Peyer's patch (tissue), 4 donors: ENCODE data around the gene GOLGA6L7. TPM values are rescaled to one million over a fixed set of nuclear protein-coding genes. Genes with fewer than 3 reads are reported as not detected.

ENCODE experiments used
- DNase-seq, 3 donors: peaks; one replicate each; pipeline ENCODE4 v3.0.0-alpha.2; 2017 to 2019
- H3K27ac ChIP-seq, 4 donors: fragments of 200-600 bp; sonication (generic); one replicate each; pipeline ENCODE4 v1.5.1; 2016 to 2019
- H3K27me3 ChIP-seq, 2 donors: fragments of 200-600 bp; sonication (generic); one replicate each; pipeline ENCODE4 v1.5.1; 2019
- H3K36me3 ChIP-seq, 3 donors: fragments of 200-600 bp; sonication (generic); one replicate each; pipeline ENCODE4 v1.5.1; 2016 to 2019
- H3K4me1 ChIP-seq, 4 donors: fragments of 200-600 bp; sonication (generic); one replicate each; pipeline ENCODE4 v1.5.1; 2016 to 2019
- H3K4me3 ChIP-seq, 4 donors: fragments of 200-600 bp; sonication (generic); 1 replicate in 3 of 4; 2 replicates in 1 of 4; pipeline ENCODE4 v1.5.1; 2016 to 2019; ENCODE audit warnings: mild to moderate bottlenecking in 1 of 4
- H3K9me3 ChIP-seq, 4 donors: fragments of 200-600 bp; sonication (generic); one replicate each; pipeline ENCODE4 v1.5.1; 2016 to 2019; ENCODE audit warnings: mild to moderate bottlenecking in 1 of 4
- CTCF ChIP-seq, 6 experiments: fragments of 450-650 bp in 4 of 6; fragments of 200-600 bp in 2 of 6; sonication (generic) in 1 of 6; IDR thresholded peaks; one replicate each; pipeline ENCODE4 v1.5.1; 2017 to 2019; ENCODE audit warnings: antibody characterized with exemption in 6 of 6, mild to moderate bottlenecking in 3 of 6, moderate library complexity in 1 of 6
- POLR2A ChIP-seq, 2 donors: fragments of 450-650 bp; IDR thresholded peaks; one replicate each; pipeline ENCODE4 v1.5.1; 2017; ENCODE audit warnings: antibody characterized with exemption in 2 of 2, mild to moderate bottlenecking in 2 of 2, moderate library complexity in 2 of 2
- total RNA-seq, 4 donors: library from RNA; depleted of rRNA; stranded (reverse); fragments of >200 nt; gene quantifications; one replicate each; pipeline ENCODE4 v1.1.0, GENCODE V29; 2016

GOLGA6L7 gene
- total RNA-seq, 4 donors from 2014 or later, result not detected

GRCh38 chr15:28885630-28886430 lies 37.4 kb upstream of the GOLGA6L7 start, which contains the start of gene APBA2:
TSS of gene APBA2 (plus strand) at chr15:28885974. CDS start at chr15:29053885, 167,911 bp downstream.
- peak within 1 kb of the TSS in 3 of 4 donors; percentile 22 to 65 (median 43) for H3K27ac ChIP-seq
- peaks cover 0 to 7% (median 0%) of the 10 kb centered on the region in 4 donors for H3K4me1 ChIP-seq
- H3K4me3 ChIP-seq, result peak within 1 kb of the TSS; percentile 33 to 61 (median 53)
- no peak for DNase-seq
- no peaks in the 10 kb centered on the region for H3K9me3 ChIP-seq
- H3K36me3 ChIP-seq, result no peaks in the 10 kb centered on the region
- no peak for TF ChIP-seq CTCF (IDR thresholded peaks at IDR 0.05)
- TF ChIP-seq POLR2A (IDR thresholded peaks at IDR 0.05), result no peak
- H3K27me3 ChIP-seq, result peaks cover 0 to 7% of the 10 kb centered on the region in 2 donors

- Histone ChIP-seq H3K4me3 (peak overlapping the region; percentile 33 to 61 (median 53)), H3K27me3 (peaks cover 0 to 7% of the 10 kb centered on the region in 2 donors), H3K9me3 (no peaks in the 10 kb centered on the region), H3K4me1 (peaks cover 0 to 7% (median 0%) of the 10 kb centered on the region in 4 donors), H3K36me3 (no peaks in the 10 kb centered on the region), H3K27ac (peak overlapping the region in 2 of 4 donors; percentile 43 to 65)
- DNase-seq, result no peak
- TF ChIP-seq POLR2A (IDR thresholded peaks at IDR 0.05), result no peak
- TF ChIP-seq CTCF (IDR thresholded peaks at IDR 0.05), result no peak
Measured at GRCh38 chr15:28885128-28885629, 36.7 kb upstream of the GOLGA6L7 start.

GRCh38 chr15:28884151-28884940 lies 35.9 kb upstream of the GOLGA6L7 start:
- no peak for DNase-seq
- TF ChIP-seq CTCF (IDR thresholded peaks at IDR 0.05), result no peak
- no peak for TF ChIP-seq POLR2A (IDR thresholded peaks at IDR 0.05)
- no peak overlapping the region for H3K4me3 ChIP-seq
- H3K4me1 ChIP-seq, result peaks cover 0 to 7% (median 0%) of the 10 kb centered on the region in 4 donors
- peaks cover 0 to 7% of the 10 kb centered on the region in 2 donors for H3K27me3 ChIP-seq
- no peaks in the 10 kb centered on the region for H3K9me3 ChIP-seq
- H3K27ac ChIP-seq, result no peak overlapping the region
- H3K36me3 ChIP-seq, result no peaks in the 10 kb centered on the region

- H3K4me1 ChIP-seq, result peaks cover 0 to 4% (median 0%) of the 10 kb centered on the region in 4 donors
- no peaks in the 10 kb centered on the region for H3K36me3 ChIP-seq
- TF ChIP-seq CTCF (IDR thresholded peaks at IDR 0.05) (no peak), POLR2A (IDR thresholded peaks at IDR 0.05) (no peak)
- no peak overlapping the region for H3K4me3 ChIP-seq
- no peaks in the 10 kb centered on the region for H3K9me3 ChIP-seq
- no peak for DNase-seq
- H3K27me3 ChIP-seq, result peaks cover 0 to 4% of the 10 kb centered on the region in 2 donors
- no peak overlapping the region for H3K27ac ChIP-seq
Measured at GRCh38 chr15:28881600-28881999, 33.2 kb upstream of the GOLGA6L7 start.

- H3K4me3 ChIP-seq, result no peak overlapping the region
- no peaks in the 10 kb centered on the region for H3K36me3 ChIP-seq
- H3K4me1 ChIP-seq, result no peaks in the 10 kb centered on the region
- peaks cover 0 to under 1% of the 10 kb centered on the region in 2 donors for H3K27me3 ChIP-seq
- no peak overlapping the region for H3K27ac ChIP-seq
- DNase-seq, result no peak
- no peaks in the 10 kb centered on the region for H3K9me3 ChIP-seq
- TF ChIP-seq POLR2A (IDR thresholded peaks at IDR 0.05) (no peak), CTCF (IDR thresholded peaks at IDR 0.05) (no peak)
Measured at GRCh38 chr15:28881170-28881569, 32.7 kb upstream of the GOLGA6L7 start.
